IMR-90 (cell line): ENCODE measurements around the gene AMN. TPM values are rescaled to one million over a fixed set of nuclear protein-coding genes. Genes with fewer than 3 reads are reported as not detected.

Experiments
- ATAC-seq: fragments of 200-7000 bp; cut with Tn5 transposase; 2 replicates; pipeline ENCODE4 v1.9.1; 2020; ENCODE audit warnings: low read depth, mild to moderate bottlenecking, moderate library complexity
- BruUV-seq: library from RNA; stranded (reverse); fragments of 400-500 nt; replicated peaks from 2 replicates; lab custom pipeline; 2021; lab: Mats Ljungman, UMichigan
- CTCF ChIA-PET: fragments of 300-600 bp; formaldehyde crosslinking; extraction: SDS; loops from one replicate; lab custom pipeline; 2021; ENCODE audit warnings: antibody characterized with exemption; lab: Yijun Ruan, JAX
- POLR2A ChIA-PET: fragments of 300-600 bp; sonication (Branson Sonifier 250); formaldehyde crosslinking; loops from one replicate; lab custom pipeline; 2022; ENCODE audit warnings: antibody characterized with exemption; ENCODE audit not compliant: unreplicated experiment; lab: Charles Lee
- DNase-seq: peaks from one replicate; pipeline ENCODE4 v3.0.0; 2013
- H2AFZ ChIP-seq: replicated peaks from 2 replicates; pipeline ENCODE3; 2013; ENCODE audit warnings: low read length, mild to moderate bottlenecking; ENCODE audit not compliant: poor library complexity
- H2AK5ac ChIP-seq: 2 replicates; pipeline ENCODE4 v1.6.1; 2013; ENCODE audit warnings: low read depth, low read length, inconsistent platforms
- H2AK9ac ChIP-seq: replicated peaks from 2 replicates; pipeline ENCODE3; 2013; ENCODE audit warnings: mild to moderate bottlenecking, low read depth, low read length, moderate library complexity; ENCODE audit not compliant: poor library complexity
- H2BK120ac ChIP-seq: 2 replicates; pipeline ENCODE4 v1.6.1; 2013; ENCODE audit warnings: low read depth, low read length, inconsistent platforms
- H2BK15ac ChIP-seq: 3 replicates; pipeline ENCODE4 v1.6.1; 2013; ENCODE audit warnings: low read depth, low read length, inconsistent platforms
- H2BK20ac ChIP-seq: 2 replicates; pipeline ENCODE4 v1.6.1; 2013; ENCODE audit warnings: low read depth, mild to moderate bottlenecking, inconsistent platforms, low read length, moderate library complexity
- H2BK5ac ChIP-seq: 2 replicates; pipeline ENCODE4 v1.6.1; 2013; ENCODE audit warnings: mild to moderate bottlenecking, low read depth, low read length, inconsistent platforms; ENCODE audit not compliant: poor library complexity, severe bottlenecking
- H3K14ac ChIP-seq: replicated peaks from 2 replicates; pipeline ENCODE4 v1.6.1; 2013; ENCODE audit warnings: low read depth, low read length, inconsistent platforms
- H3K18ac ChIP-seq: 2 replicates; pipeline ENCODE4 v1.6.1; 2013; ENCODE audit warnings: low read depth, low read length, control low read depth
- H3K23ac ChIP-seq: 2 replicates; pipeline ENCODE4 v1.6.1; 2013; ENCODE audit warnings: low read depth, low read length, inconsistent platforms
- H3K27ac ChIP-seq: 2 replicates; pipeline ENCODE4 v1.5.1; 2013; ENCODE audit warnings: mild to moderate bottlenecking, control low read depth, low read length; ENCODE audit not compliant: insufficient read depth
- H3K27me3 ChIP-seq: 2 replicates; pipeline ENCODE4 v1.6.1; 2013; ENCODE audit warnings: low read length; ENCODE audit not compliant: control insufficient read depth, insufficient read depth
- H3K36me3 ChIP-seq: 2 replicates; pipeline ENCODE4 v1.6.1; 2013; ENCODE audit warnings: low read length, mixed read lengths; ENCODE audit not compliant: control insufficient read depth, insufficient read depth
- H3K4ac ChIP-seq: 2 replicates; pipeline ENCODE4 v1.6.1; 2013; ENCODE audit warnings: low read depth, low read length, inconsistent platforms
- H3K4me1 ChIP-seq: 2 replicates; pipeline ENCODE4 v1.6.1; 2013; ENCODE audit warnings: low read length, mixed read lengths; ENCODE audit not compliant: control insufficient read depth, insufficient read depth
- H3K4me2 ChIP-seq: 2 replicates; pipeline ENCODE4 v1.6.1; 2013; ENCODE audit warnings: low read depth, mild to moderate bottlenecking, control low read depth, low read length, moderate library complexity
- H3K4me3 ChIP-seq: 2 replicates; pipeline ENCODE4 v1.5.1; 2013; ENCODE audit warnings: low read depth, mild to moderate bottlenecking, control low read depth, low read length, moderate library complexity; ENCODE audit not compliant: insufficient read depth
- H3K56ac ChIP-seq: 2 replicates; pipeline ENCODE4 v1.6.1; 2013; ENCODE audit warnings: low read length, inconsistent platforms; ENCODE audit not compliant: insufficient read depth; ENCODE audit errors: extremely low read depth
- H3K79me1 ChIP-seq, 2 experiments: 2 replicates each; pipeline ENCODE4 v1.6.1; 2013; ENCODE audit warnings: low read length in 2 of 2, inconsistent platforms in 1 of 2, low read depth in 1 of 2
- H3K9ac ChIP-seq: 2 replicates; pipeline ENCODE4 v1.6.1; 2013; ENCODE audit warnings: low read depth, low read length, control low read depth
- H3K9me1 ChIP-seq: 2 replicates; pipeline ENCODE4 v1.6.1; 2013; ENCODE audit warnings: low read length, inconsistent platforms; ENCODE audit not compliant: insufficient read depth
- H3K9me3 ChIP-seq: 2 replicates; pipeline ENCODE4 v1.6.1; 2013; ENCODE audit warnings: low read length; ENCODE audit not compliant: control insufficient read depth, insufficient read depth
- H4K20me1 ChIP-seq: 2 replicates; pipeline ENCODE4 v1.6.1; 2013; ENCODE audit warnings: low read length, inconsistent platforms; ENCODE audit not compliant: insufficient read depth
- H4K5ac ChIP-seq: 2 replicates; pipeline ENCODE4 v1.6.1; 2013; ENCODE audit warnings: mild to moderate bottlenecking, low read depth, low read length, control low read depth
- H4K8ac ChIP-seq, 2 experiments: 2 replicates each; pipeline ENCODE4 v1.6.1; 2013; ENCODE audit warnings: low read depth in 2 of 2, low read length in 2 of 2, control low read depth in 1 of 2, inconsistent platforms in 1 of 2
- H4K91ac ChIP-seq: 2 replicates; pipeline ENCODE4 v1.6.1; 2013; ENCODE audit warnings: low read depth, low read length, inconsistent platforms; ENCODE audit not compliant: insufficient read depth
- BHLHE40 ChIP-seq: fragments of 150-350 bp; IDR thresholded peaks from 2 replicates; pipeline ENCODE4 v1.6.1; 2016; ENCODE audit warnings: mild to moderate bottlenecking, low read depth, low read length
- CEBPB ChIP-seq: IDR thresholded peaks from 2 replicates; pipeline ENCODE4 v1.6.1; 2012; ENCODE audit warnings: low read depth, low read length, improper control_type of control experiment
- CHD1 ChIP-seq: IDR thresholded peaks from 2 replicates; pipeline ENCODE4 v1.6.1; 2012; ENCODE audit warnings: low read depth, low read length, improper control_type of control experiment
- CTCF ChIP-seq: conservative IDR thresholded peaks from 2 replicates; pipeline ENCODE4 v1.5.1; 2012; ENCODE audit warnings: mild to moderate bottlenecking, low read depth, low read length, improper control_type of control experiment
- ELK1 ChIP-seq: fragments of 150-350 bp; IDR thresholded peaks from 2 replicates; pipeline ENCODE4 v1.6.1; 2016; ENCODE audit warnings: low read depth, mild to moderate bottlenecking, low read length, moderate library complexity, borderline replicate concordance
- FOS ChIP-seq: fragments of 150-350 bp; IDR thresholded peaks from 2 replicates; pipeline ENCODE4 v1.6.1; 2016; ENCODE audit warnings: low read depth, low read length
- MAZ ChIP-seq: IDR thresholded peaks from 2 replicates; pipeline ENCODE4 v1.6.1; 2012; ENCODE audit warnings: low read depth, mild to moderate bottlenecking, low read length, improper control_type of control experiment, moderate library complexity, borderline replicate concordance
- POLR2A ChIP-seq: IDR thresholded peaks from 2 replicates; pipeline ENCODE4 v1.6.1; 2012; ENCODE audit warnings: mild to moderate bottlenecking, low read depth, low read length
- RAD21 ChIP-seq: IDR thresholded peaks from 2 replicates; pipeline ENCODE4 v1.6.1; 2012; ENCODE audit warnings: low read length, improper control_type of control experiment
- RCOR1 ChIP-seq: IDR thresholded peaks from 2 replicates; pipeline ENCODE4 v1.6.1; 2012; ENCODE audit warnings: mild to moderate bottlenecking, low read length, improper control_type of control experiment; ENCODE audit not compliant: insufficient replicate concordance
- RFX5 ChIP-seq: IDR thresholded peaks from 2 replicates; pipeline ENCODE4 v1.8.0; 2012; ENCODE audit warnings: low read depth, mild to moderate bottlenecking, low read length, moderate library complexity
- SMC3 ChIP-seq: fragments of 150-350 bp; IDR thresholded peaks from 2 replicates; pipeline ENCODE4 v1.6.1; 2016; ENCODE audit warnings: low read depth, mild to moderate bottlenecking, antibody characterized with exemption, low read length, moderate library complexity
- USF2 ChIP-seq: fragments of 150-350 bp; IDR thresholded peaks from 2 replicates; pipeline ENCODE4 v1.6.1; 2017; ENCODE audit warnings: mild to moderate bottlenecking, antibody characterized with exemption, low read length, low read depth
- WGBS, 2 experiments: methylation state at CpG; one replicate each; pipeline versions ENCODE4 v1.1.5 to v1.1.7; 2013; ENCODE audit warnings: missing lambda C conversion rate in 2 of 2; ENCODE audit not compliant: insufficient read length in 1 of 2; ENCODE audit errors: extremely low coverage in 2 of 2; 5-methylcytosine and 5-hydroxymethylcytosine counted together
- dilution Hi-C: fragments of 300-500 bp; cut with HindIII; formaldehyde crosslinking; loops from one replicate; pipeline ENCODE4 v1.14.3; 2018; ENCODE audit warnings: low sequenced_read_pairs; ENCODE audit not compliant: unreplicated experiment
- in situ Hi-C: fragments of 300-500 bp; cut with MboI; formaldehyde crosslinking; loops from 3 replicates; pipeline ENCODE4 v1.14.3; 2019; ENCODE audit warnings: low sequenced_read_pairs, inconsistent platforms, mixed read lengths
- intact Hi-C: fragments of 100-400 bp; cut with micrococcal nuclease; formaldehyde crosslinking; loops from 2 replicates; pipeline ENCODE4 v1.10.0; 2022
- polyA plus RNA-seq, 3 experiments: library from polyadenylated mRNA; depleted of rRNA; stranded (reverse); fragments of >200 nt; gene quantifications; 2 replicates each; pipeline ENCODE4 v1.2.3, GENCODE V29; 2012; ENCODE audit warnings: low replicate concordance in 1 of 3
- total RNA-seq: library from RNA; depleted of rRNA; stranded (reverse); fragments of >200 nt; gene quantifications from 2 replicates; pipeline ENCODE4 v1.2.3, GENCODE V29; 2012

AMN gene
- total and polyA plus RNA-seq, 2 of the 4 experiments (the other 2 are of a cell fraction) = under 0.01 to 0.24 TPM

- peak overlapping the region; percentile 43 for H2AFZ ChIP-seq
- H3K4me3 ChIP-seq = no peak overlapping the region
- dilution Hi-C loops = no loop called here
- H3K79me1 ChIP-seq = no peaks in the 10 kb centered on the region
- no peak overlapping the region for H3K27ac ChIP-seq
- no peak overlapping the region for H4K5ac ChIP-seq
- BruUV-seq = no TSS peak
- no peak overlapping the region for H3K4me2 ChIP-seq
- H2AK5ac ChIP-seq = 0 out of 2 replicates have a peak overlapping the region, but pooled peaks have one; percentile 28
- H3K18ac ChIP-seq = no peak overlapping the region
- POLR2A ChIA-PET = no interaction called here
- no peak overlapping the region for H3K14ac ChIP-seq
- H3K4ac ChIP-seq = no peak overlapping the region
- no peak overlapping the region for H4K91ac ChIP-seq
- intact Hi-C loops = loop anchor here (10.0 kb wide), 1 partner anchor 317 kb away; the partner anchor contains the start of gene RCOR1
- H4K8ac ChIP-seq = no peak overlapping the region
- no peak overlapping the region for H2BK5ac ChIP-seq
- H2BK20ac ChIP-seq = no peak overlapping the region
- TF ChIP-seq CTCF (no peak), BHLHE40 (no peak), RAD21 (no peak), SMC3 (no peak), RCOR1 (no peak), POLR2A (no peak), USF2 (no peak), FOS (no peak), CHD1 (no peak), RFX5 (no peak), ELK1 (no peak), CEBPB (no peak), MAZ (no peak)
- 70% methylated on average over 14 of the region's 19 CpGs; no CpG with 5 or more reads in 1 of the 2 experiments for WGBS, 2 experiments
- in situ Hi-C loops = loop anchor here (10.0 kb wide), 2 partner anchors 137 to 217 kb away; partner anchors contain the start of gene TRAF3
- H3K9ac ChIP-seq = no peak overlapping the region
- CTCF ChIA-PET = no interaction called here
- H3K9me1 ChIP-seq = 0 out of 2 replicates have a peak, but pooled peaks cover 2% of the 10 kb centered on the region
- DNase-seq = no peak
- ATAC-seq = no peak
- H3K4me1 ChIP-seq = no peaks in the 10 kb centered on the region
- H3K9me3 ChIP-seq = no peaks in the 10 kb centered on the region
- no peak overlapping the region for H2BK15ac ChIP-seq
- no peaks in the 10 kb centered on the region for H3K27me3 ChIP-seq
- H2BK120ac ChIP-seq = no peak overlapping the region
- H3K23ac ChIP-seq = no peak overlapping the region
- peaks cover 5% of the 10 kb centered on the region for H3K36me3 ChIP-seq
- no peak overlapping the region for H3K56ac ChIP-seq
- H2AK9ac ChIP-seq = no peak overlapping the region
- no peaks in the 10 kb centered on the region; the same call in 1 of the 2 replicates for H4K20me1 ChIP-seq
Observed at GRCh38 chr14:102911541-102911951, 10.9 kb upstream of the AMN start.
